Measurements from ENCODE around the gene SH3PXD2A. TPM values are rescaled to one million over a fixed set of nuclear protein-coding genes. Genes with fewer than 3 reads are reported as not detected.
A peak's percentile ranks its signal among the peaks of the same experiment; 100 is the strongest.

Gene SH3PXD2A
- total RNA-seq, 2 donors from 2014 or later, result 14.6 to 18.2 TPM

- peak; percentile 69 to 88 for TF ChIP-seq CTCF (IDR thresholded peaks at IDR 0.05)
- peak; percentile 88 for DNase-seq (ENCODE audit: low spot score)
- no peaks in the 10 kb centered on the region for H3K9me3 ChIP-seq
- H3K4me3 ChIP-seq, result no peak overlapping the region
- no peaks in the 10 kb centered on the region for H3K4me1 ChIP-seq
- no peaks in the 10 kb centered on the region for H3K27me3 ChIP-seq
- H3K27ac ChIP-seq, result no peak overlapping the region
- peaks cover 16% of the 10 kb centered on the region for H3K36me3 ChIP-seq
These were observed 249.8 kb downstream of the SH3PXD2A start for GRCh38 chr10:103605359-103606096.

GRCh38 chr10:103603382-103603781 lies 252.0 kb downstream of the SH3PXD2A start:
- peaks cover 16% of the 10 kb centered on the region for H3K36me3 ChIP-seq
- H3K27me3 ChIP-seq, result no peaks in the 10 kb centered on the region
- H3K4me1 ChIP-seq, result no peaks in the 10 kb centered on the region
- H3K27ac ChIP-seq, result no peak overlapping the region
- TF ChIP-seq CTCF (IDR thresholded peaks at IDR 0.05), result no peak
- no peak overlapping the region for H3K4me3 ChIP-seq
- no peak for DNase-seq (ENCODE audit: low spot score)
- no peaks in the 10 kb centered on the region for H3K9me3 ChIP-seq

- no peaks in the 10 kb centered on the region for H3K9me3 ChIP-seq
- H3K27me3 ChIP-seq, result no peaks in the 10 kb centered on the region
- DNase-seq (ENCODE audit: low spot score), result no peak
- no peak overlapping the region for H3K27ac ChIP-seq
- H3K4me3 ChIP-seq, result no peak overlapping the region
- TF ChIP-seq CTCF (IDR thresholded peaks at IDR 0.05), result no peak
- peaks cover 16% of the 10 kb centered on the region for H3K36me3 ChIP-seq
- H3K4me1 ChIP-seq, result no peaks in the 10 kb centered on the region
These were observed 252.6 kb downstream of the SH3PXD2A start for GRCh38 chr10:103602852-103603155.

GRCh38 chr10:103602028-103602851 lies 253.1 kb downstream of the SH3PXD2A start:
- H3K27me3 ChIP-seq, result no peaks in the 10 kb centered on the region
- peaks cover 16% of the 10 kb centered on the region for H3K36me3 ChIP-seq
- no peak for TF ChIP-seq CTCF (IDR thresholded peaks at IDR 0.05)
- no peaks in the 10 kb centered on the region for H3K4me1 ChIP-seq
- DNase-seq (ENCODE audit: low spot score), result no peak
- H3K4me3 ChIP-seq, result no peak overlapping the region
- no peak overlapping the region for H3K27ac ChIP-seq
- no peaks in the 10 kb centered on the region for H3K9me3 ChIP-seq

- no peak for DNase-seq (ENCODE audit: low spot score)
- H3K4me1 ChIP-seq, result peaks cover 0 to 2% of the 10 kb centered on the region in 2 donors
- H3K9me3 ChIP-seq, result no peaks in the 10 kb centered on the region
- peaks cover 16% of the 10 kb centered on the region for H3K36me3 ChIP-seq
- no peak for TF ChIP-seq CTCF (IDR thresholded peaks at IDR 0.05)
- H3K4me3 ChIP-seq, result no peak overlapping the region
- no peak overlapping the region for H3K27ac ChIP-seq
- H3K27me3 ChIP-seq, result no peaks in the 10 kb centered on the region
These were observed 254.3 kb downstream of the SH3PXD2A start for GRCh38 chr10:103600956-103601569.

All from right atrium auricular region (tissue), 2 donors.